LNCaP clone FGC (cell line): ENCODE results near the gene RASAL3.

ENCODE experiments used
- DNase-seq: peaks from one replicate; pipeline ENCODE4 v3.0.0-alpha.2; 2011; ENCODE audit warnings: low read depth
- H3K4me3 ChIP-seq: 2 replicates; pipeline ENCODE4 v1.5.1; 2011; ENCODE audit warnings: mild to moderate bottlenecking, low read depth, low read length, control low read depth
- TF ChIP-seq, protein P1 (sequence below): IDR thresholded peaks from 2 replicates; pipeline ENCODE4 v1.5.1; 2012; ENCODE audit warnings: mild to moderate bottlenecking; ENCODE audit not compliant: control insufficient read depth, insufficient read depth; ENCODE audit errors: extremely low read depth

RASAL3 gene

DNA sequence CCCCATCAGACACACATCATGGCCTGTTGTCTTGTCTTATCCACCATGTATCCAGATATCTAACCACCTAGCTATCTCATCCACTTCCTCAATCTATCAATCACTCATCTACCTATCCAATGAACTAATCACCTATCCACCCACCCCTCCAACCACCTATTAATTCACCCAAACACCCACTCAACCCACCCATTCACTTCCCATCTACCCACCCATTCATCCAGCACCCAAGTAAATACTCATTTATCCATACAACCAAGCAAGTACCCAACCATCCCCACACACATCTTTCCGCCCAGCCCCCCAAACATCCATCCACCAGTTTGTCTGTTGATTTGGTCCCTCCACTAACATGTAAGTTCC is 13.8 kb downstream of the RASAL3 start:
- DNase-seq: no peak
- H3K4me3 ChIP-seq: no peak overlapping the region
- TF ChIP-seq, protein P1, sequence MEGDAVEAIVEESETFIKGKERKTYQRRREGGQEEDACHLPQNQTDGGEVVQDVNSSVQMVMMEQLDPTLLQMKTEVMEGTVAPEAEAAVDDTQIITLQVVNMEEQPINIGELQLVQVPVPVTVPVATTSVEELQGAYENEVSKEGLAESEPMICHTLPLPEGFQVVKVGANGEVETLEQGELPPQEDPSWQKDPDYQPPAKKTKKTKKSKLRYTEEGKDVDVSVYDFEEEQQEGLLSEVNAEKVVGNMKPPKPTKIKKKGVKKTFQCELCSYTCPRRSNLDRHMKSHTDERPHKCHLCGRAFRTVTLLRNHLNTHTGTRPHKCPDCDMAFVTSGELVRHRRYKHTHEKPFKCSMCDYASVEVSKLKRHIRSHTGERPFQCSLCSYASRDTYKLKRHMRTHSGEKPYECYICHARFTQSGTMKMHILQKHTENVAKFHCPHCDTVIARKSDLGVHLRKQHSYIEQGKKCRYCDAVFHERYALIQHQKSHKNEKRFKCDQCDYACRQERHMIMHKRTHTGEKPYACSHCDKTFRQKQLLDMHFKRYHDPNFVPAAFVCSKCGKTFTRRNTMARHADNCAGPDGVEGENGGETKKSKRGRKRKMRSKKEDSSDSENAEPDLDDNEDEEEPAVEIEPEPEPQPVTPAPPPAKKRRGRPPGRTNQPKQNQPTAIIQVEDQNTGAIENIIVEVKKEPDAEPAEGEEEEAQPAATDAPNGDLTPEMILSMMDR: no peak

DNA sequence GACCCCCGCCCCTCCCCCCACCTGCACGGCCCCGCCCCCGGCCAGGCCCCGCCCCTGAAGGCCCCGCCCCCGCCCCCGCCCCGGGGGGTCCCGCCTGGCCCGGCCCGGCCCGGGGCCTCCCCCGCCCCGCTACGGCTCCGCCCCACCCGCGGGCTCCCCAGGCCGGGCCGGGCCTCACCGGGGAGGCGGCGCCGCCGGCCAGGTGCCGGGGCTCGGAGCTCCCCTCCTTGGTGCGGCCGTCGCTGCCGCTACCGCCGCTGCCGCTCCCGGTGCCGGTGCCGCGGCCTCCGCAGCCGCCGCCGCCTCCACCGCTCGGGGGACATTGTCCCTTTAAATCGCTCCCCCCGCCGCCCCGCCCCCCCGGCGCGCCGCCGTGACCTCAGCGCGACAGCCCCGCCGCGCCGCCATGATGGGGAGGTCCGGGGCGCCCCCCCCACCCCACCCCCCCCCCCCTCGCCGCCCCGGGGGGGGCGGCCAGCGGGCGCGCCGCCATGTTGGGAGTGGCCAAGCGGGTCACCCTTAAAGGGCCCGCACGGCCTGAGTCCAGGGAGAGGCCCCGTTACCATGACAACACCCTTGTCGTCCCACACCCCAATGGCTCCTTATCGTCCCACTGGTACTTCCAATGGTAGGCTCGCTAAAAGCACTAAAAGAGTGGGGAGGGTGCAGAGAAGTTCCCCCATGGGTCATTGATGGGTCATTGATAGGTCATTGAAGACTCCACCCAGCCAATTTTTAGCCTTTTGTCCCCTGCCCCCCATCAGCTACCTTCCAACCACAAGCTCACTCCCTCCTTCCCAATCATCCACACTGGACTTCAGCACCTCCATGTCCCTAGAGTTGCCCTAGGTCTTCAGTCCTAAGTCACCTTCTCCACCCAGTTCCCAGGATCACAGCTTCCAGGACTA is 14.5 kb downstream of the RASAL3 start, which contains the start of gene WIZ:
WIZ (minus strand) TSS at position 337 of the 908 bp plus-strand sequence. CDS start 1,649 bp downstream, outside the sequence.
- TF ChIP-seq, protein P1: no peak
- peak within 1 kb of the TSS; percentile 53 for H3K4me3 ChIP-seq
- DNase-seq: no peak

DNA sequence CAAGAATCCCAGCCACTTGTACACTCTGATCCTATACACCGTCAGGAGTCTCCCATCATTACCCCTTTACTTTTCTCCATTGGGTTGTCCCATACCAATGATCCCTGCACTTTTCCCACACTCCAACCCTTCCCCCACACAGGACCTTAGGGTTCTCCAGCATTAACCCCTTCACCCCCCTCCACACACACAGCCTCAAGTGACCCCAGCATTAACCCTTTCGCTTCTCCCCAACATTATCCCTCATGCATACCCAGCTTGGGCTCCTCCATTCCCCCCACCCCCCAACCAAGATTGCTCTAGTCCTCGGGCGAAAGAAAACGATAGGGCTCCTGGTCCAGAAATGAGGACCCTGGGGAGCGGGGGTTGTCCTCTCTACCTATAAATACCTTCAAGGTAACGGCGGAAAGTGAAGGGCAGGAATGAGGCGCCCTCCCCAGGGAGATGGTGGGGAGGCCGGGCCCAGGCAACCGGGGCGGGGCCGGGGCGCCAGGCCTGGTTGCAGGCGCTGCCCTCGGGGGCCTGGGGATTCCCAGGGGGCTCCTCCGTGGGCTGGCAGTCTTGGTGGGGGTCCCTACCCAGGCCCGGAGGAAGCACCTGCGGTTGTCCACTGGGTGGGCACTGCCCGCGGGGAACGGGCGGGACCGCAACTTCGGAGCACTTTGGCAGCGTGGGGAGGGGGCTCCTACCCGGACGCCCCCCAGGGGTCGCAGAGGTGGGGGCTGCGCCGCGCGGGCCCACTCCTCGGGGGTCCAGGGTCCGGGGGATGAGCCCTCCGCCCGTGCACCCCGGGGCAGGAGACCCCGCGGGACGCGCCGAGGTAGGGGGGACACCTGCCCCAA is 15.3 kb downstream of the RASAL3 start:
- TF ChIP-seq, protein P1: no peak
- peak overlapping the region; percentile 53 for H3K4me3 ChIP-seq
- no peak for DNase-seq

DNA sequence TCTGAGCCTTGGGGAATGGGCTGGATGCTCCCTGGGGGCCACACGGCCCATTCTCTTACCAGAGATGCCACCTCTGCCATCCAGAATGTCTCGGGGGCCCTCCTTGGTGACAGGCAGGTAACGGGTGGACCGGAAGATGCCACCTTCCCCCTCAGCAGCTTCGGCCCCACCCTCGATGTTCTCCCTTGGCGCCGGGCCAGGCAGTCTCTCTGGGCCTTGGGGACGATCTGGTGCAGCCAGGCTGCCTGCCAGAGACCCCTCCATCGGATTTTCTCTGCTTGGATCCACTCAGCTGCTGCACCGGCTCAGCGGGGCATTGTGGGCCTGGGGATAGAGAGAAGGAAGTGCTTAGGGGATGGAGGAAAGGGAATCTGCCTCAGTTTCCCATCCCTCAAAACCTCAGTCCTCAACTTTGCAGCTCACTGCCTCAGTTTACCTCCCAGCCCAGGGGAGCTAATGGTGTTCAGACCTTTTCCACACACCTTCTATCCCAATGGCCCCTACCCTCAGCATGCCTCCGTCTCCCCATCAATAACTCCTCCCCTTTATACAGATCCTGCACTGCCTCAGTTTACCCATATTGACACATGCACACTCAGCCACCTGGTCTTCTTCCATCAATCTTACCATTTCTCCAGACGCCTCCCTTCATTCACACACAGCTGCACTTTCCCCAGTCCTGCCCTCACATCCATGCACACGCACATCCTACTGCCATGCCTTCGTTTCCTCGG is 16.1 kb downstream of the RASAL3 start:
- H3K4me3 ChIP-seq: no peak overlapping the region
- DNase-seq: no peak
- TF ChIP-seq, protein P1: no peak

DNA sequence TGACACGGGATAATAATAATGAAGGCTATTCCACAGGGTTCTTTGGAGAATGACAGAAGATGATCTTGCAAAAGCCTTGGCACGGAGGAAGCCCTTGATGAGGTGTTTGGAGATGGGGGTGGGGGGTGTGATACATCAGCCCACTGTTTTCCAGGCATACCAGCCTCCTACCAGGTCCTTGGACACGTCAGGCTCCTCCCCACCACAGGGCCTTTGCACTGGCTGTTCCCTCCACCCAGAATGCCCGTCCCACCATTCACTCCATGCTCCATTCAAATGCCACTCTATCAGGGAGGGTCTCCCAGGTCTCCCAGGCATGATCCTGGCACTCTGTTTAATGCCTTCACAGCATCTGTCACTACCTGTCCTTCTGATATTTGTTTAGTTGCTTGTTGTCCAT is 17.3 kb downstream of the RASAL3 start:
- no peak for DNase-seq
- TF ChIP-seq, protein P1: no peak
- H3K4me3 ChIP-seq: no peak overlapping the region

DNA sequence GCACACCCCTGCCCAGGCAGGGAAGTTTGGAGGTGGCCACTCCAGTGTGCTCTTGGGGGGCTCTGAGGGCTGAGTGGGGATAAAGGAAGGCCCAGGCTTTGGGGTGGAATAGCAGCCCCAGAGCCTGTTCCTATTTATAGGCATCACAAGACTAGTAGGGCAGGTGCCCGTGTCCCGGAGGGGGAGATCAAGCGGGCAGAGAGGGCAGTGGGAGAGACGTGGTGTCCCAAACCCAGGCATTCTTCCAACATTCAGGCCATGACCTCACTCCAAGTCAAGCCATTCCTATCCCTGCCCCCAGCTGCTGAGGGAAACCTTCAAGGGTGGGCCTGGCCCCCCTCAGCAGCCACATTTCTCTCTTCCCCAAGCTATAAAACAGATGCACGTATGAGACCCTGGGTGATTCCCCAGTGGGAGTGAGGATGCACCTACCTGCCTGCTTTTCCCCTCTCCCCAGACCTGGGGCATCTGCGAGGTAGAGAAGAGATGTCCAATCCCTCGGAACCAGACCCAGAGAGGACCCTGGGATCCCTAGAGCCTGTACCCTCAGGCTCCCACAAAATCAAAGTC is 18.5 kb downstream of the RASAL3 start:
- peak; percentile 36 for DNase-seq
- TF ChIP-seq, protein P1: no peak
- no peak overlapping the region for H3K4me3 ChIP-seq
